Right kidney (tissue), 1 donor: Measurements from ENCODE around the gene RPS16.
A peak's percentile ranks its signal among the peaks of the same experiment; 100 is the strongest.

Experiments used
- DNase-seq: peaks from one replicate; pipeline ENCODE4 v3.0.0-alpha.2; 2016

RPS16 gene

DNA sequence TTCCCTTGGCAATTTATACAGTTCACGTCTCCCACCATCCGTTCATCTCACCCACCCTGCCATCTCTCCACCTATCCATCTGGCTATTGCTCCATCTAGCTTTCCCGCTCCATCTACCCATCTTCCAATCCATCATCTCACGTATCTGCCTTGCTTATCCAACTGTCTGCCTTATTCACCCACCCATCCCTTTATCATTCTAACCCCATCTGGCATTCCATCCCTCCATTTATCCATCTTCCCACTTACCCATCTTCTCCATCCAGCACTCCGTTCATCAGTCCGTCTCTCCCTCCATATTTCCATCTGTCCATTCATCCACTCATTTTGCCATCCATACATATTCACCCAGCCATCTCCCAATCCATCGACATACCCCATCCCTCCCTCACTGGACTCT, 10.0 kb downstream of the RPS16 start:
- DNase-seq = no peak

DNA sequence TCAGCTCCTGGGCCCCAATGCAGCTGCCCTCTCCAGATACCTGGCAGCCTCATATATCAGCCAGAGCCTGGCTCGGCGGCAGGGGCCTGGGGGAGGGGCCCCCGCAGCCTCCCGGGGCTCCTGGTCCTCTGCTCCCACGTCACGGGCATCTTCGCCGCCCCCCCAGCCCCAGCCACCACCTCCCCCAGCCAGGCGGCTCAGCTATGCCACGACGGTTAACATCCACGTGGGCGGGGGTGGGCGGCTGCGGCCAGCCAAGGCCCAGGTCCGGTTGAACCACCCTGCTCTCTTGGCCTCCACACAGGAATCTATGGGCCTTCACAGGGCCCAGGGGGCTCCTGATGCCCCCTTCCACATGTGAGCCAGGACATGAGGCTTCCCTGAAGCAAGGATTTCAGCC, 10.8 kb downstream of the RPS16 start:
- DNase-seq = no peak

DNA sequence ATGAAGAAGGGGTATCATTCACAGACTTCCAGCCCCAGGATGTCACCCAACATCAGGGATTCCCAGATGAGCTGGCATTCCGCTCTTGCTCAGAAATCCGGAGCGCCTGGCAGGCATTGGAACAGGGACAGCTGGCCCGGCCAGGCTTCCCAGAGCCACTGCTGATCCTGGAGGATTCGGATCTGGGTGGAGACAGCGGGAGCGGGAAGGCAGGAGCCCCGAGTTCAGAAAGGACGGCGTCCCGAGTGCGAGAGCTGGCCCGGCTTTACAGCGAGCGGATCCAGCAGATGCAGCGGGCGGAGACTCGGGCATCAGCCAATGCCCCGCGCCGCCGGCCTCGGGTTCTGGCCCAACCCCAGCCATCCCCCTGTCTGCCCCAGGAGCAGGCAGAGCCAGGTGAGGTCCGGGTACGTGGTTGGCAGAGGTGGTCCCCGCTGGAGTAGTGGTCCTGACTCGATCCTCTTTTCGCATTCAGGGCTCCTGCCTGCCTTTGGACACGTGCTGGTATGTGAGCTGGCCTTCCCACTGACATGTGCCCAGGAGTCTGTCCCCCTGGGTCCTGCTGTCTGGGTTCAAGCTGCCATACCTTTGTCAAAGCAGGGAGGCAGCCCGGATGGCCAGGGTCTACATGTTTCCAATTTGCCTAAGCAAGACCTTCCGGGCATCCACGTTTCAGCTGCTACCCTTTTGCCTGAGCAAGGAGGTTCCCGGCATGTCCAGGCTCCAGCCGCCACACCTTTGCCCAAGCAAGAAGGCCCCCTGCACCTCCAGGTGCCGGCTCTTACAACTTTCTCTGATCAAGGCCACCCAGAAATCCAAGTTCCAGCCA, 12.3 kb downstream of the RPS16 start:
- no peak for DNase-seq

GRCh38 chr19:39422020-39422419, 13.7 kb downstream of the RPS16 start:
- no peak for DNase-seq

- no peak for DNase-seq
These were observed 15.0 kb downstream of the RPS16 start for GRCh38 chr19:39420769-39421168.

DNA sequence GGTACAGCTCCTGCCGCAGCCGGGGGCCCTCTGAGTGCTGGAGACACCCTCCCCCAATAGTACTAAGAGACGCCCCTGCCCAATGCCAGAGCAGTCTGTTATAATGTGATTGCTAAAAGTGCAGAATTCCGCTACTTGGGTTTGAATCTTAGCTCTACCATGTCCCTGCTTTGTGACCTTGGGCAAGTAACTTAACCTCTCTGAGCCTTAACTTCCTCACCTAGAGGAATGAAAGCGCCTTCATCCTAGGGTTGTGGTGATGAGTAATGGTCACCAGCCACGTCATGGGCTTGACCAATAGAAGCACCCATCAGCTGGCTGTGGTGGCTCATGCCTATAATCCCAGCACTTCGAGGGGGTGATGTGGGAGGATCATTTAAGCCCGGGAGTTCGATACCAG, 16.7 kb downstream of the RPS16 start:
- no peak for DNase-seq

DNA sequence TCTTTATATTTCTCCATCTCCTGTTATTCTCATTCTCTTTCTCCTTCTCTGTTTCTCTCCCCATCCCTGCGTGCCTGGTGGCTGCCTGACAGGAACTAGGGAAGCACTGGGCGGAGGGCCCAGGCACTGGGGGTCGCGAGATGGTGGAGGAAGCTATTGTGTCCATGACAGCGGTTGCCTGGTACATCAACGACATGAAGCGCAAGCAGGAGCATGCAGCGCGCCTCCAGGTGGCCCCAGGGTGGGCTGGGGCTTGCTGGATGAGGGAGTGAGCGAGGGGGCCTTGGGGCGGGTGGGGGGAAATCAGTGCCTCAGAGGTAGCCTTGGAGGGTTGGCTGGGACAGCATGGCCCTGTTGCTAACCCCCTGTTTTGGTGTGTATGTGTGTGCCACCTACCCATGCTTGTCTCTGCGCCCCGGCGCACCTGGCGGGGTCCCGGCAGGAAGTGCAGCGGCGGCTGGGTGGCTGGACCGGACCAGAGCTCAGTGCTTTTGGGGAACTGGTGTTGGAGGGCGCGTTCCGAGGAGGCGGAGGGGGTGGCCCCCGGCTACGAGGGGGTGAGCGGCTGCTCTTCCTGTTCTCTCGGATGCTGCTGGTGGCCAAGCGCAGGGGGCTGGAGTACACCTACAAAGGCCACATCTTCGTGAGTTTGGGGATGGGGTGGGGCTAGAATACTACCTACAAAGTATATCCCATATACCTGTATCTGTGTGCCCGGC, 18.1 kb downstream of the RPS16 start:
- no peak for DNase-seq

DNA sequence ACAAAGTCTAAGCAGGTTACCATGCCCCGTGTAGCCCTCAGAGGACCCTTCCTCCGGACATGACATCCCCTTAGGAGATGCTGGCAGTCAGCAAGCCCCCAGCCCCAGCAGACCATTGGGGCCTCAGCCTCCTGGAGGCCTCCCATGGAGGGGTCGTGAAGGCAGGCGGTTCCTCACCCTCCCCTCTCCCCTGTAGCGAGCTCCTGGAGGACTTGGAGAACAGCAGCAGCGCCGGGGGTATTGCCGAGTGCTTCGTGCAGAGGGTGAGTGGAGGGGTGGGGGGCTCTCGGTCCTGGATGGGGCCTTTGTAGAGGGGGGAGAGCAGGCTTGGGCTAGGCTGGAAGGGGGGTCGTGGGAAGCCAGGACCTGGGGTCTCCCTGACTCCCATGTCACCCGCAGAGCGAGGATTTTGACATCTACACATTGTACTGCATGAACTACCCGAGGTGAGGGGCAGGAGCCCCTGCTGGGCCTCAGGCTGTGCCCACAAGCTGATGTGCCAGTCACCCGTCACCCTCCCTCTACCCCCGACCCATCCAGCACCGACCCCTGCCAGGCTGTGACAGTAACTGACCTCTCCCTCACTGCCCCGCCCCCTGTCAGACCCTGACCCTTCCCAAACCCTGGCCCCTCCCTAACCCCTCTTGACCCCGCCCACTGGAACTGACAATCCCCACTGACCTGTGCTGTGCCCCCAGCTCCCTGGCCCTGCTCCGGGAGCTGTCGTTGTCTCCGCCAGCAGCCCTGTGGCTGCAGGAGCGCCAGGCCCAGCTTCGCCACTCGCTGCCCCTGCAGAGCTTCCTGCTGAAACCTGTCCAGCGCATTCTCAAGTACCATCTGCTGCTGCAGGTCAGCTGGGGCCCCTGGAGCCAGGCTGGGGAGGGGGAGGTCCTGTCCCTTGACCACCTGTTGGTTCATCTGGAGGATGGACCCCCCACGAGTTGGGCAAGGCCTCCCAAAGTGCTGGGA, 19.3 kb downstream of the RPS16 start:
- DNase-seq = no peak

DNA sequence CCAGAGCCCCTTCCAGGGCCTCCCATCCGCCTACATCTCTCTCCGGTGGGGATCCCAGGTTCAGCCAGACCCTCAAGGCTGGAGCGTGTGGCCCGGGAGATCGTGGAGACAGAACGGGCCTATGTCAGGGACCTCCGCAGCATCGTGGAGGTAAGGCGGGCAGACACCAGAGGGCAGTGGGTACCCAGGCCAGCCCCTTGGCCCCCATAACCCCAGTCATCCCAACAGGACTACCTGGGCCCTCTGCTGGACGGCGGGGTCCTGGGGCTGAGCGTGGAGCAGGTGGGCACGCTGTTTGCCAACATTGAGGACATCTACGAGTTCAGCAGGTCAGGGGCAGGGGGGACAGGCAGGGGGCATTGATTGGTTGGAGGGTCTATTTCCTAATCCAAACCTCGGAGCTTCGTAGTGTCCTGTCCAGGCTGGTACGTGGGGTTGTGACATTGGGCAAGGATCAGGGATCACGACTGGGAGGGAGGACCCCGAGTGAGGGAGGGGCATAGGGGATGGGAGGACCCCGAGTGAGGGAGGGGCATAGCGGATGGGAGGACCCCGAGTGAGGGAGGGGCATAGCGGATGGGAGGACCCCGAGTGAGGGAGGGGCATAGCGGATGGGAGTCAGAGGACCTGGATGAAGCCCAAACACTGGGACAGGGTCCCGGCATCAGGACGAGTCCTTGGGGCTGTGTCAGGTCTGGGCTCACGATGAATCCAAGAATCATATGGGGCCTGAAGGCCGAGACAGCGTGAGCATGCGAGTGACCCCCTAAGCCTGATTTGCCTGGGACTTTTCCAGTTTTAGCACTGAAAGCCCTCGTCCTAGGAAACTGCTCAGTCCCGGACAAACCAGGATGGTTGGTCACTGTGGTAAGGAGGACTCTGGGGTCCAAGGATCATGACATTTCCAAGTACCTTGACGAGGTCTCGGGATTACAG, 20.4 kb downstream of the RPS16 start:
- no peak for DNase-seq

DNA sequence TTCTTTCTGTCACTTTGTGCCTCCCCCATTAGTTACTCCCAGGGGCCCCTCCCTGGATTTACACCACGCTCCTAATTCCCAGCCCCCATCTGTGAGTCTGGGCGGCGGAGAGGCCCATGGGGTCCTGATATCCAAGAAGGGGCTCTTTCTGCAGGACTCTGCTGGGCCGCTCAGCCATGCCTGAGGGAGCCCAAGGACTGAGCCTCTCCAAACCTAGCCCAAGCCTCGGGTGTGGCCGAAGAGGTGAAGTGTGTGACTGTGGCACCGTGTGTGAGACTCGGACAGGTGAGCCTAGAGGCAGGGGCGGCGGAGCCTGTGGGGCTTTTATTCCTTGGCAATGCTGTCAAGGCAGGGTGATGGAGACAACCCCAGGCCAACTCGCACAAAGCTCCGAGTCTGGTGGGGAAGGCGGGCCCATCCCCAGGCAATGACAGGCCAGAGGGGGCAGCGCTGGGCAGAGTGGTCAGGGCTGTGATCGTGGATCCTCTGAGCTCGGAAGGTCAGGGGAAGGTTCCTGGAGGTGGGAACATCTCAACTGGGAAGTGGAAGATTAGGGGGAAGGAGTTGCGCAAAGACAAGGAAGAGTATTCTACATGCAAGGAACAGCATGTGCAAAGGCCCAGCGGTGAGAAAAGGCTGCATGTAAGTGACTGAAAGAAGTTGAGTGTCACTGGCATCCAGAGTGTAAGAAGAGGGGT, 21.7 kb downstream of the RPS16 start:
- DNase-seq = peak; percentile 72

GRCh38 chr19:39413272-39413910, 22.4 kb downstream of the RPS16 start:
- DNase-seq = no peak

GRCh38 chr19:39412867-39413271, 22.9 kb downstream of the RPS16 start:
- no peak for DNase-seq

DNA sequence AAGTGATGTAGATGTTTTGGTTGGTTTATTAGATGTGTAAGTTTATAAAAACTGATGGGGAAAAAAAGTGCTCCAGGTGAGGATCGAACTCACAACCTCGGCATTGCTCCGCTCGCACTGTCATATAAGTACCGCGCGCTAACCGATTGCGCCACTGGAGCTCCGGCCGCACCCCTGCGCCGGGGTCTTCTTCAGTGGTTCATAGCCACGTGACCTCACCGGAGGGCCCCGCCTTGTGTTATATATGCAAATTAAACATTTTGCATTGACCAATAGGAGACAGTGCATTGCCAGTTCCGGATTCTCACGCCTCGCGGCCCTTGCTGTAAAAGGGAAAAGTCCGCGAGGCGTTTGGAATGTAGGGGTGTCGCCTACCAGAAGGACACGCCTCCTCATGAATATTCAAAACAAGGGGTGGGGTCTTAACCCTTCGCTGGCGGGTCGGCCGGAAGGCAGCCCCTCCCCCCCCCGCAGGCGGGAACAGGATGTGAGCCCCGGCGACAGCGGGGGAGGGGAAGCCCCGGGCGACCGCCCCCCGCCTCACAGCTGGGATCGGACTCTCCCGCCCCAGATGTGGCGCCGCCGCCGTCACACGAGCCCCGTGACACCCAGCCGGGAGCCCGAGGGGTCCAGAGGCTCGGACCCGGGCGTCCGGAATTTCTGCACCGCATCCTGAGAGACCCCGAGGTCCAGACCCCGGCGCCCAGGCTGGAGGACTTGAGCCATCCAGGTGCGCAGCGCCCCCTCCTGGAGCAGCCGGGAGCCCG, 23.5 kb downstream of the RPS16 start, which contains the start of gene PLEKHG2:
Gene PLEKHG2 (plus strand): TSS at position 570 of the 767 bp plus-strand sequence. CDS start 1,418 bp downstream, outside the sequence.
- DNase-seq = peak; percentile 99

- DNase-seq = no peak
These were observed 24.0 kb downstream of the RPS16 start for GRCh38 chr19:39411832-39412099.

GRCh38 chr19:39411081-39411831, 24.5 kb downstream of the RPS16 start:
- DNase-seq = peak; percentile 58

DNA sequence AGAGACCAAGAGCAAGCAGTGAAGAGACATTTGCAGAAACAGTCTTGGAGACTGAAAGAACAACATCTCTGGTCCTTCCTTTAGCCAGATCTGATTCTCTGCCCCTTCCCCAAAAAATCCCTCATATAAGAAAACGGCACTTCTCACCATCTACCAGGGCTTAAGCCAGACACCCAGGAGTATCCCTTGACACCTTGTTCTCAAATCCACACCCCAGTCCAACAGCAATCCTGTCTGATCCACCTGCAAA, 25.0 kb downstream of the RPS16 start:
- no peak for DNase-seq

DNA sequence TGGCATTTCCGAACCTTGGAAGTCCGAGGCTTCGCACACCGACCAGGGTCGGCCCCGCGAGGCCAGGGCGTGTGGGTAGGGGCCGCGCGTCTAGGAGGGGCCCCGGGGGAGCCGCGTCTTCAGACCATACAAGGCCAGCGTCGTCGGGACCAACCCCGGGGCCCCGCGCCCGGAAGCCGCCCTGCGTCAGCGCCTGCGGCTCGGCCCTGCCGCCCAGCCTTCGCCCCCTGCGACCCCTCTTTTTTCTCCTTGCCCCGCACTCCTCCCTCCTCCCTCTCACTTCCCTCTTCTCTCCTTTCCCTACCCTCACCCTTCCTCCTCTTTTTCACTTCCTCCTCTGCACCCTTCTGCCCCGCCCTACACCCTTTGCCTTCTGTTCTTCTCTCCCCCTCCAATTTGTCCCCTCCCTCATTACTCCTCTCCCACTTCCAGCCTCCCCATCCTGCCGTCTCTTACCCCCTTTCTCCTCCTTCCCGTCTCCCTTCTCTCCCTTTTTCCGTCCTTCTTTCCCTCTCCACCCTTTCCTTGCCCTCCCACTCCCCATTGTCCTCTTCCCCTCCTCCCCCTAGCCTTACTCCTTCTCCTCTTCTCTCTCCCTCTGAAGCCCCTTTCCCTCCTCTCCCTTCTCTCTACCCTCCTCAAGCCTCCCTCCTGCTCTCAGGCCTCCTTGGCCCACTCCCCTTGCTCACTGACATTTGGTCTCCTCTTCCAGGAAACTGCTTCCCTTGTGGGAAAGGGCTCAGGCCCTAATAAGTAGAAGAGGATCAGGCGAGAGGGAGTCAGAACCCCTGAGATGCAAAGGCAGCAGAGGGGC, 25.5 kb downstream of the RPS16 start:
- peak; percentile 79 for DNase-seq
